ENCODE data around the gene COG8.

Gene COG8

GRCh38 chr16:69319826-69320739 is 19.3 kb downstream of the COG8 start:
- TF ChIP-seq, protein P1, sequence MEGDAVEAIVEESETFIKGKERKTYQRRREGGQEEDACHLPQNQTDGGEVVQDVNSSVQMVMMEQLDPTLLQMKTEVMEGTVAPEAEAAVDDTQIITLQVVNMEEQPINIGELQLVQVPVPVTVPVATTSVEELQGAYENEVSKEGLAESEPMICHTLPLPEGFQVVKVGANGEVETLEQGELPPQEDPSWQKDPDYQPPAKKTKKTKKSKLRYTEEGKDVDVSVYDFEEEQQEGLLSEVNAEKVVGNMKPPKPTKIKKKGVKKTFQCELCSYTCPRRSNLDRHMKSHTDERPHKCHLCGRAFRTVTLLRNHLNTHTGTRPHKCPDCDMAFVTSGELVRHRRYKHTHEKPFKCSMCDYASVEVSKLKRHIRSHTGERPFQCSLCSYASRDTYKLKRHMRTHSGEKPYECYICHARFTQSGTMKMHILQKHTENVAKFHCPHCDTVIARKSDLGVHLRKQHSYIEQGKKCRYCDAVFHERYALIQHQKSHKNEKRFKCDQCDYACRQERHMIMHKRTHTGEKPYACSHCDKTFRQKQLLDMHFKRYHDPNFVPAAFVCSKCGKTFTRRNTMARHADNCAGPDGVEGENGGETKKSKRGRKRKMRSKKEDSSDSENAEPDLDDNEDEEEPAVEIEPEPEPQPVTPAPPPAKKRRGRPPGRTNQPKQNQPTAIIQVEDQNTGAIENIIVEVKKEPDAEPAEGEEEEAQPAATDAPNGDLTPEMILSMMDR (IDR thresholded peaks at IDR 0.05; ENCODE audit: insufficient read depth, missing control alignments), result no peak
- FAIRE-seq (no peak), DNase-seq (ENCODE audit: insufficient read length, low spot score) (no peak)

GRCh38 chr16:69319381-69319780 is 20.0 kb downstream of the COG8 start:
- no peak for FAIRE-seq
- no peak for DNase-seq (ENCODE audit: insufficient read length, low spot score)
- TF ChIP-seq, protein P1 (IDR thresholded peaks at IDR 0.05; ENCODE audit: insufficient read depth, missing control alignments), result no peak

GRCh38 chr16:69318911-69319289 is 20.5 kb downstream of the COG8 start:
- TF ChIP-seq, protein P1 (IDR thresholded peaks at IDR 0.05; ENCODE audit: insufficient read depth, missing control alignments), result no peak
- FAIRE-seq, result no peak
- DNase-seq (ENCODE audit: insufficient read length, low spot score), result no peak

DNA sequence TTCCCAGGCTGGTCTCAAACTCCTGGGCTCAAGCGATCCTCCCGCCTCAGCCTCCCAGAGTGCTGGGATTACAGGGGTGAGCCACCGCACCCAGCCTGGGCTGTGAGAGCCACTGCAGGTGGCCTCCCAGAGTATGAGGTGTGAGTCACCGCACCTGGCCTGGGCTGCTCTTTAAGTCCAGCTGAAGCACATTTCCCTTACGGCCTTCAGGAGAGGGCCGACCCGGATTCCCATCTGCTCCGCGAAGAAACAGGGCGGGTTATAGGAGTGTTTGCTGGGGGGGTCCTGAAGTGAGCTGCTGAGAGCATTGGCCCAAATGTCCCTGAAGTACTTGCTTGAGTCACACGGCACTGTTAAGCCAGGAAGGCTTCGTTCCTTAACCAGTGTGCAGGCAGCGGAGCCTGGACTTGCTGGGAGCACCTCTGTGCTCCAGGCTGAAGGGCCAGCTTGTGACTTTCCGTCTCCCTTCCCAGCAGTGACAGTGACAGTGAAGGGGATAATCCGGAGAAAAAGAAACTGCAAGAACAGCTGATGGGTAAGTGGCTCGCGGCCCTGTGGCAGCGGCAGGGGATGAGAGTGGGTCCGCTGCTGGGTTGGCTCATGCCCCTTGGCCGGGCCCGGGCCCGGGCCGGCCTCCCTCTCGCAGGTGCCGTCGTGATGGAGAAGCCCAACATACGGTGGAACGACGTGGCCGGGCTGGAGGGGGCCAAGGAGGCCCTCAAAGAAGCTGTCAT is 21.0 kb downstream of the COG8 start:
- no peak for DNase-seq (ENCODE audit: insufficient read length, low spot score)
- no peak for FAIRE-seq
- TF ChIP-seq, protein P1 (IDR thresholded peaks at IDR 0.05; ENCODE audit: insufficient read depth, missing control alignments), result no peak

GRCh38 chr16:69316595-69317034 is 22.7 kb downstream of the COG8 start:
- FAIRE-seq, result no peak
- no peak for DNase-seq (ENCODE audit: insufficient read length, low spot score)
- TF ChIP-seq, protein P1 (IDR thresholded peaks at IDR 0.05; ENCODE audit: insufficient read depth, missing control alignments), result no peak

GRCh38 chr16:69315486-69316311 is 23.7 kb downstream of the COG8 start:
- FAIRE-seq (no peak), DNase-seq (ENCODE audit: insufficient read length, low spot score) (no peak)
- TF ChIP-seq, protein P1 (IDR thresholded peaks at IDR 0.05; ENCODE audit: insufficient read depth, missing control alignments), result no peak
